NT2/D1 (cell line): Measurements from ENCODE around the gene FNDC3B.

Experiments used
- SUZ12 ChIP-seq: IDR thresholded peaks from 2 replicates; pipeline ENCODE4 v1.6.1; 2011; ENCODE audit not compliant: insufficient read length, insufficient read depth; ENCODE audit errors: extremely low read depth
- YY1 ChIP-seq: IDR thresholded peaks from 2 replicates; pipeline ENCODE4 v1.6.1; 2011; ENCODE audit not compliant: insufficient read length, insufficient read depth
- ZNF274 ChIP-seq: IDR thresholded peaks from 2 replicates; pipeline ENCODE4 v1.6.1; 2011; ENCODE audit warnings: mild to moderate bottlenecking, low read depth, low read length

GRCh38 chr3:172253200-172253599, 213.8 kb downstream of the FNDC3B start:
- TF ChIP-seq SUZ12, result no peak
- TF ChIP-seq ZNF274, result no peak
- no peak for TF ChIP-seq YY1
